Fibroblast of skin of right quadriceps (primary cell): Measurements from ENCODE around the gene PIEZO1.

Experiments used
- DNase-seq: peaks from one replicate; pipeline ENCODE4 v3.0.0-alpha.2; 2013

Gene PIEZO1

DNA sequence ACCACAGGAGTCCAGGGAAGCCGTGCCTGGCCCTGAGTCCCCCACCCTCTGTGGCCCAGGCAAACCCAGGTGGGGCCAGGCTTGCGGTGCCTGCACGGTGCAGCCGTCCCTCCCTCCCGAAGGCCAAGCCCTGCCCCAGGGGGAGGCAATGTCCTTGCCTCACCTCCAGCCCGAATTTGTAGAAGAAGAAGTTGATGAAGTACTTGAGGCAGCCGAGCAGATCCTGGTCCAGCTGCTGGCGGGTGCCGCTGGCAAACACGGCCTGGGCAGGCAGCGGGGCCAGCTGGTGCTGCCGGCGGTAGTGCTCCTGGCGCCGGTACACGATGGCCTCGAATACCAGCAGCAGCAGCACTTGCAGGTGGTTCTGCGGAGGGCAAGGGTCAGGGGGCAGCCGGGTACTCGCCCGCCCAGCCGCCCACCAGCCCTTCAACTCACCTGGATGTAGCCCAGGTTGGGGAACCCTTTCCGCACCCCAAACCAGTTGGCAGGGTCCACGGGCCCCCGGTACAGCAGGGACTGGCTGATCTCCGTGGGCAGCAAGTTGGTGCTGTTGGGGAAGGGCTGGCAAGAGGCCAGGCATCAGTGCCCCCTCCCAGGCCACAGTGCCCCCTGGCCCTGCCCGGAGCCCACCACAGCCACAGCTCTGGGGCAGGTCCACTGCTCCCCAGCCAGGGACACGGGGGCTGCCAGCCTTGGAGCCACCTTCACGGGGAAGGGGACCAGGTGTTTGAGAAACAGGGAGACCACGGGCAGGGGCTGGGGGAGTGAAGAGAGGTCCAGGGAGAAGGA is 52.7 kb downstream of the PIEZO1 start:
- DNase-seq, result no peak

DNA sequence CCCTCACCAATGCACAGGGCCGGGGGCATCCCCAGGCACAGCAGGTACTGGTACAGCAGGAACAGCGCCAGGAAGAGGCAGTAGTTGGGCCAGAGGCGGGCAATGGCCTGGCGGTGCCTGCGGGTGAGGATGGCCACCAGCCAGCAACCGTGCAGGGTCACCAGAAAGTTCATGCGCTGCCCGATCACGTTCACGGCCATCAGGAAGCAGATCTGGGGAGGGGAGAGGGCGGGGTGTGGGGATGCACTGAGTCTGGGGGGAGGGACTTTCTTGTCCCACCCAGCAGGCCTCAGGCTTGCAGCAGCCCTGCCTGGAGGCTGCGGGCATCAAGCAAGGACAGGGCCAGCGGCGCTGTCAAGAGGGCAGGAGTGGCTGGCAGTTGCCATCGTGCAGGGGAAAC is 53.3 kb downstream of the PIEZO1 start:
- DNase-seq, result no peak

DNA sequence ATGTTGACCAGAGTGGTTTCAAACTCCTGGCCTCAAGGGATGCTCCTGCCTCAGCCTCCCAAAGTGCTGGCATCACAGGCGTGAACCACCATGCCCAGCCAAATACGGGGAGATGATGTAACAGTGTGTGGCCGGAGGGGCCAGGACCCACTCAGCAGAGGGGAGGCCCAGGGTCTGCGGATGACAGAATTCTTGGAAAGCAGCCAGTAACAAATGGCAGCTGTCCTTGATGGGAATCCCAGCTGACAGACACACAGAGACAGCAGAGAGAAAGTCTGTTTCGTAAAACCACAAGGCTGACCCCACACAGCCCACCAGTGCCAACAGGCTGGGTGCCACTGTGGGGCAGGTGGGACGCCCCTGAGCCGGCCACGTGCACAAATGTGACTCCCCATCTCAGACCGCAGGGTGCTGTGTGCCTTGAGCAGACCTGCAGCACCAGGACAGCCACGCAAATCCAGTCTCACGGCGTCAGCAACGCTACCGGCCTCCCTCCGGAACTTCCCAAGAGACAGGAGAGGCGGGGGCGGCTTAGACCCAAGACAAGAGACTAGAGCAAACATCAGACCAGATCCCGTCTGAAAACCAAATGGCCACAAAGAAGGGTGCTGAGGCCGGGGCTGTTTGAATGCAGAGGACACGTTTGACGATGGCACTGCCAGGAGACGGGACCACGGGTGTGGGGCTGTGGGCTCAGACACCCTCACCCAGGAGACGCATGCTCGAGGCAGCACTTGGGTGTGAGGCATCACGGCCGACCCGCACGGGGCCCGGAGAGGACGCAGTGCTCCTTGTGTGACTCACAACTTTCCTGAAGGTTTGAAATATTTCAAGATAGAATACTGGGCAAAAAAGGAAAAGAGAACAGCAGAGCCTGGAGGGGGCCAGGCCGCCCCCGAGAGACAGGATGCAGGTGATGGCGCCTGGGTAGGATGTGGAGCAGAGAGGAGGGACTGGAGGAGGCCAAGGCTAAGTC is 54.1 kb downstream of the PIEZO1 start:
- peak; percentile 37 for DNase-seq

DNA sequence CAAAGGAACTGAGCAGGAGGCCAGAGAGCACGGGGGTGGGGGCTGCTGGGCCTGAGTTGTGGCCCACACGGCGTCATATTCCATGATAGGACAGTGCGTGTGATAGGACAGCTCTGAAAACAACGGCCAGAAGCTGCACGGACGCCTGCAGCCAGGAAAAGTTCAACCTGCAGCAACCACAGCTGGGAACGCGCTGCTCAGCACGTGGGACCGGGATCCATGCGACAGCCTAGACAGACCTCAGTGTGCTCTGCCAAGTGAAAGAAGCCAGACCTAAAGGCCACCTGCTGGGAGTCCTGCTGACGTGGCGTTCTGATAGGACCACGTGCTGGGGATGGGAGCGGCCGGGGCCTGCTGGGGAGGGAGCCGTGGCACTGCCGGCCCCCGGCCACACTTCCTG is 57.1 kb downstream of the PIEZO1 start:
- peak; percentile 38 for DNase-seq

DNA sequence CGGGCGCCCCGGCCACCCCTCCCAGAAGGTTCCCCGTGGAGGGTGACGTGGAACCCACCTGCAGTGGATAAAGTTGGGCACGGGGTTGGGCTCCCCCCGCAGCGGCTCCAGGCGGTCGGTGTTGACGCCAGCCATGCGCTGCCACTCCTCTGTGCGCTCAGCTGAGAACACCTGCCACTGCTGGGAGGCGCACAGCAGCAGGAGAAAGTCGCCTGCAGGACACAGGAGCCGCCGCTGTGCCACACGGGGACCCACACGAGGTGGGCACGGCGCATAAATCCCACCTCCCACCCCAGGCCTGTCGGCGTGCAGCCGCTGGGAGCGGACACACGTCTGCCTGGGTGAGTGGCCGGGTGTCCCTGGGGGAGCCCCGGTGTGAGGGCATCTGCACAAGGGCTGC is 58.0 kb downstream of the PIEZO1 start:
- DNase-seq, result no peak

DNA sequence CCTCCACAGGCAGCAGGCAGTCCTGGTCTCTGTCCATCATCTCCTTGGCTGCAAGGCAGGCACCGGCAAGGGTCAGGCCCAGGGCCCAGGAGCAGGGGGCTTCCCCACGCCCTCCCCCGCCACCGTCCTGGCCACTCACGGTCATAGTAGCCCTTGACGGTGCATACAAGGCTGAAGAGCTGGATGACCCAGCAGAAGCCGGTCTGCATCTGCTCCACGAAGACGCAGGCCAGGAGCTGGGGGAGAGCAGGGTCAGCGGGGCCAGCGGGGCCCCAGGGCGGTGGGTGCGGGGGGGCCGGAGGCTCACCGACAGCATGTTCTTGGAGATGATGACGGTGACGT is 58.6 kb downstream of the PIEZO1 start:
- no peak for DNase-seq

DNA sequence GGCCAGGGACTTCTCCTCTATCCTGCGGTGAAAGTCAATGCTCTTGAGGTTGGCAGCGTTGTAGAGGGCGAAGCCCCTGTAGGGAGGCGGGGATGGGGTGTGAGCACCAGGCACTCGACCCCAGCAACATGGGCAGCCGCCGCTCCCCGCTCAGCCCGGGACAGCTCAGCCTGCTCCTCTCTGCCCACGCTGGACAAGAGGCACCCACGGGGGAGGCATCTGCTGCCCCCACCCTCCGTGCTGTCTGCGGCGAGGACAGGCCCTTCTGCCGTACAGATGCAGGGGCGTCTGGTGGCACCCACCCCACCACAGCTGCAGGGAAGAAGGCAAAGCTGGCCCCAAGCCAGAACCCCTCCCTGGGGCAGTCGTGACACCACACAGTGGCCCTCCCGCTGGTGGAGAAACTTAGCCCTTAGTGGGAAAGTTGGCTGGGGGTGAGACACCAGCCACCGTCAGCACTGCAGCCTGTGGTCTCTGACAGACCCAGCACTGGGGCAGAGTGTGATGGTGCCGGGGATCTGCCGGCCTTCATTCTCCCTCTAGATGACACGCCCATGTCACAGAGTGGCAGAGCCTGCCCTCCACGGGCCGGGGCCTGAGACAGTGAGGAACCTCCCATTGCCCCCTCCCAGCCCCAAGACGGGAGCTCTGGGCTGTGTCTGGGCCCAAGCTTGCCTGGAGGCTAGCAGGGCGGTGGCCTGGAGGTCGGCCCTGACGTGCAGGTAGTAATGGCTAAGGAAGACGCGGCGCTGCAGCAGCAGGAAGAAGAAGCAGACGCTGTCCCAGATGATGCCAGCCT is 59.2 kb downstream of the PIEZO1 start:
- no peak for DNase-seq

DNA sequence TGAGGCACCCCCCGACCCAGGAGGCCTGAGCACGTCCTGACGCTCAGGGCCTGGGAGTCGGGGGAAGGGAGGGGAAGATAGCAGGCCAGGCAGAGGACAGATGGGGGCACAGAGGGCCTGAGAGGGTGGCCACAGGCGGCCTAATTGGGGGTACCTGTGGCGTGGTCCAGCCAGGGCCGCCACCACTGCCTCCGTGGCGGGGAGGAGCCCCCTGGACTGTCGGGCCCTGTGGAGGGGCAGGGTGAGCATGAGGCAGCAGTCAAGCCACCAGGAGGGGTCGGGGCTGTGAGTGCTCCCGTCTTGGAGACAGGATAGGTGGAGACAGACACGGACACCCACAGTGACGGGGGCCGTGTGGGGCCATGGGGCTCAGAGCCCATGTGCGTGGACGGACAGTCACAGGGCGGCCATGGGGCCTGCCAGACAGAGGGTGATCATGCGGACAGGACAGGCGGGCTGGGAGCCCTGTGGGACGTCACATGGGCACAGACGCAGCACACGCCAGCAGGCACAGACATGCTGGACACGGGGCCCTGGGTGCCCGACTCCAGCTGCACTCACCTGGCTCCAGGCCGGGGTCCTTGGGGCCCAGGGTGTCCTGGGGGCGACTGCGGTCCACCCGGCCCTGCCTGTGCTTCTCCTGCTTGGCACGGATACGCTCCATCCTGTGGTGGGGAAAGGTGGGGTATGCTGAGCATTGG is 60.0 kb downstream of the PIEZO1 start:
- no peak for DNase-seq

DNA sequence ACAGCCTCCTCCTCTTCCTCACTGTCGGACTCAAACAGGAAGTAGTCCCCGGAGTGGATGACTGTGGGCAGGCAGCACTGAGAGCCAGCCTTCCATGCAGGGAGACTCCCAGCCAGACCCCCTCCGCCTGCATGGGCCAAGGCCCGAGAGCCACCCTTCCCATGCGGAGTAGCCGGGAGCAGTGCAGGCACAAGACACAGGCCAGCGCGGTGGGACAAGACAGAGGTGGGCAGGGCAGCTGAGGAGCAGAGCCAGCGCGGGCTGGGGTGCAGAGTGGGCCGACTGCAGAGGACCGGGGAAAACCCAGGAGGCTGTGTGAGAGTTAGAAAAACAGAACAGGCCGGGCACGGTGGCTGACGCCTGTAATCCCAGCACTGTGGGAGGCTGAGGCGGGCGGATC is 61.1 kb downstream of the PIEZO1 start:
- DNase-seq, result no peak

DNA sequence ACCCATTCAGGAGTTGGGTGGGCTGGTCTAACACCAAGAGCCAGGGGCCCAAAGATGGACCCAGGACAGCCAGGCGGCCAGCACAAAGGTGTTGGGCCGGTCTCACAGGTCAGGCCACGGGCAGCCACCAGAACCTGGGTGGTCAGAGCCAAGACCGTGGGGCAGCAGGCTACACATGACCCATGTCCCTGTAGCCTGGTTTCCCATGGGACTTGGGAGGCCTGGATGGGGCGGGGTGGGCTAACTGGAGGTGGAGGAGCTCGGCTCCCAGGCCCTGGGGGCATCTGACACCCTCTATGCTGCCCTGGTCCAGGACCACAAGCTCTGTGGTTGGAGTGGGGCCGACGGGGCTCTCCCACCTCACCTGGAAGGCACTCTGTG is 61.5 kb downstream of the PIEZO1 start:
- DNase-seq, result no peak

DNA sequence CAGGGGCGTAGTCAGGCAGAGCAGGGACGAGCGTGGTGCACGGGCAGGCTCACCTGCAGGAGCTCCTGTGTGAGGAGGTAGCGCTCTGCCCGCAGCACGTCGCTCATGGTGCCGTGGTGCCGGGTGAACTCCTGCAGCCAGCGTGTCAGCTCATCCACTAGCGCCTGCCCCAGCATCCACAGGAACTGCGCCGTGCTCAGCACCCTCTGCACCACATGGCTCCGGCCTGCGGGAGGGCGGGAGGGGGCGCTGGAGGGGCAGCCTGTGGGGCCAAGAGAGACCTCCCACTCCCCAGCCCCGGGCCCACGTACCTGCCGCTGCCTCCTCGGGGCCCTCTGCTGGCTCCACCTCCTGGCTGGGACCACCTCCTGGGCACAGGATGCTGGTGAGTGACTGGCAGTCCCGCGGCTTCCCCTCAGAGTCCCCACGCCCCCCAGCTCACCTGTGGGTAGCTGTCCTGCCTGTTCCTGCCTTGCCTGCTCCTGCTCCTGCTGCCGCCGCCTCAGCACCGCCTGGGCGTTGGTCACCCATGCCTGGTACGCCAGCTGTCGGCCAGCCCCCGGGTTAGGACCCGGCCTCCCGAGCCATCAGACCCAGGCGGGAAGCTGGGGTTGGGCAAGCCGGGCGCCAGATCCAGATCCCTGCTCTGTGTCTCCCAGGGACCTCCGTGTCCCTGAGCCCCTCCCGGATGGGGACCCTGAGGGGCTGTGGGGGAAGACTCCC is 62.1 kb downstream of the PIEZO1 start:
- DNase-seq, result no peak

DNA sequence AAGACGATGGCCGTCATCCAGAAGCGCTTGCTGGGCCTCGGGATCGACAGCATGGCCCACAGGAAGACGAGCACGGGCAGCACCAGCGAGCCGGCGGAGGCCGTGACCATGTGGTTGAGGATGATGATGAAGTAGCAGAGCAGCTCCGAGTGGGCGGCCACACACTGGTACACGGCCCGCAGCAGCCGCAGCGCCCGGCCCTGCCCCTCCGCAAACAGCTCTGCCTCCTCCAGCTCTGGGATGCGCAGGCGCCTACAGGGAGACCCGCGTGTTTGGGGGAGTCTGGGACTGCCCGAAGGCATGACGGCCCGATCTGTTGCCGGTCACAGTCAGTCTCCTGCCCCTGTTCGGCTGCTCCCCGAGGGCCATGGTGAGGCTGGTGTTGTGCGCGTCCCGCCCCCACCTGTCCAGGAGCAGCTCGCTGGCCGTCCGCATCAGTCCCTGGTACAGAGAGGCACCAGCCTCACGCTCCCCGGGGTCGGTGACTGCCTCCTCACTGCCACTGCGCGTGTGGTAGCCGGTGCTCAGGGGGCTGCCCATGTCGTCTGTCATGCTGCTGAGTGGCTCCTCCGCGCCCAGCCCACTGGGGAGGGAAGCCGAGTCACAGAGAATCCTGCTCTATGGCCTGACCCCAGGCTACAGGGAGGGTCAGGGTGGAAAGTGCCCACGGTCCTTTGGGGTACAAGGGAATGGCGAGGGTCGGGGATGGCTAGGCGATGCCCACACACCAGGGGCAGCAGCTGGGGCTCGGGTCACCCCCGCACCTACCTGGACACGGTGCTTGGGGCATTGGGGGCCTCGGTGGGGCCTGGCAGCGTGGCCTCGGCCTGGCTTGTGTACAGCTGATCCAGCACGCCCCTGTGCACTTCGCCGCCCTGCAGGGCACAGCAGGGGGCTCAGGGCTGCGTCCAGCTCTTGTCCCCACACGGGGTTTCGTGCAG is 62.9 kb downstream of the PIEZO1 start:
- DNase-seq, result no peak

DNA sequence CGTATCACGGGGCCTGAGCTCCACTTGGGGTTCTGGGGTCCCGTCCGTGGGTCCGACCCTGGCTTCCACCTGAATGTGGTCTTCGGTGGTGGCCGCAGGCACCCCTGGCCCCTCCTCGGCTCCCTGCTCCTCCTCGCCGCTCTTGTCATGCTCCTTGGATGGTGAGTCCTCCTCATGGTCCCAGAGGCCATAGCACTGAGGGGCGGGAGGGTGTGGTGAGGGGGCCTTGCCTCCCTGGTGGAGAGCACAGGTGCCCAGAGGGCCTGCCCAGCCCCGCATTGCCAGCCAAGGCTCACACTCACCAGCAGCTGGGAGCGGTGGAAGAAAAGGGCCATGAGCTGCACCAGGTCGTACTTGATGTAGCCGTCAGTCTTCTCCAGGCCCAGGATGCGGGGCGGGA is 63.8 kb downstream of the PIEZO1 start:
- DNase-seq, result no peak

DNA sequence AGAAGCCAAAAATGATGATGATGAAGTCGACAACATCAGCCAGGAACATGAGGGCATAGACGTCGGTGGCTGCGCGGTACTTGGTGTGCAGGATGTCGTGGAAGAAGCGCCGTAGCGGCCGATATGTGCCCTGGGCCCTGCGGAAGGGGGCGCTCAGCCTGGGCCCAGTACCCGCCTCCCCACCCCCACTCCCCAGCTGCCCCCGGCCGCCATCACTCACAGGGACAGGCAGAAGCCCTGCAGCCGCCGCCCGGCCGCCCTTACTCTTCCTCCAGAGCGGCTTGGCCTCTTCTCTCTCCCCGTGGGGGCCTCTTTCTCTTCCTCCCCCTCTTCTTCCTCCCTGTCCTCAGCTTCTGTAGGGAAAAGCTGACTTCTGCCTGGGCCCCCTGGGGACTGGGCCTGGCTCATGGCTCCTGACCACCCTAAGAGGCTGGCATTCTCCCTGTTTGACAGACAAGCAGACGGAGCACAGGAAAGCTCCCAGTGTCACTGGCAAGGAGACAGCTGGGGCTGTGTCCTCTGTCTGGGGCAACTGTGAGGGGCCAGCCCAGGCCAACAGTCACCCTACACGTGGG is 64.5 kb downstream of the PIEZO1 start:
- DNase-seq, result no peak

DNA sequence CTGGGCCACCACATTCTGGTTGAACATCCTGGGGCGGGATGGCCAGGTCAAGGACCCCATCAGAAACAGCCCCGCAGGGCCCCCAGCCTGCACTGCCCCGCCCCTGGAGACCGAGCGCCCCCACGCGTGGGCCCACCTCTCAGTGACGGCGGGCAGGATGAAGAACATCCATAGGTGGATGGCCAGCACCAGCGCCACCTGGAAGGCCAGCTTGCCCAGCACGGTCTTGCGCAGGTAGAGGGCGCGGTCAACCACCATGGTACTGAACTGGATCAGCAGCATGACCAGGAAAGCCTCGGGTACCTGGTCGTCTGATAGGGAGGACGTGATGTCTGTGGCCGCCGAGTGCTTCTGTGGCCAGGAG is 65.1 kb downstream of the PIEZO1 start:
- DNase-seq, result no peak

DNA sequence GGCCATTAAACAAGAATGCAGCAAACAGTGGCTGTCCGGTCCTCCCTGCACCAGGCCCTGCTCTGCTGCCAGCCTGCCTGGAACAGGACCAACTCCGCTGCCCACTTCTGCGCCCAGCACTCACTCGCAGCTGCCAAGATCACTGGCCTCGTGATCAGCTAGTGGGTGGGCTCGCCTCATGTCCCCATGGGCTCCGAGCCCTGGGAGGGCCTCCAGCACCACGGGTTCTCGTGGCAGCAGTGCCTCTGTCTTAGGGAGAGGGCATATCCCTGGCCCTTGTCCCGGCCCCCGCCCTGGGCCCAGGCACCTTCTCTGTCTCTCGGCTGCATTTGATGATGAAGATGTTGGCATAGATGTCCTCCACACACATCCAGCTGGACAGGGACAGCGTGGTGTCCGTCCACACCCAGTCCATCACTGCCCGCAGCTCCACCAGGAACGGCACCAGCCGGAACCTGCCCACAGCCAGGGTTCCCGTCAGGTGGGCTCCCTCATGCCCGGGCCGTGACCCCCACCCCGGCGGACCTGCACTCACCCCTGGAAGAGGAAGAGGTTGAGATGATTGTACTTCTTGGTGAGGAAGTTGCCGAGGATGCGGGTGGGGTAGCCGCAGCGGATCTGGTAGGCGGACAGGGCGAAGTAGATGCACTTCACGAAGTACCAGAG is 65.6 kb downstream of the PIEZO1 start:
- no peak for DNase-seq

DNA sequence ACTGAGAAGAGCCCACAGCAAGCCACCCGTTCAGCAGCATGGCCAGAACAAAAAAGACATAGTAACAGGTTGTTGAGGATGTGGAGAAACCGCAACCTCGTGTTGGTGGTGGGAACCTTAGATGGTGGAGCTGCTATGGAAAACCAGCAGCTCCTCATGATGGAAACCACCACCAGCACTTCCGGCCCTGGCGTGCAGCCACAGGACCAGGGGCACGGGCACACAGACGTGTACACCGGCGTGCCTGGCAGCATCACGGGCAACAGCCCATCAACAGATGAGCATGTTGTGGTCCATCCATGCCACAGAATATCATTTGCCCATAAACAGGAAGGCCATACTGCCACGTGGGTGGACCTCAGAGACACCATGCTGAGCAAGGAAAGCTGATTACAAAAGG is 66.8 kb downstream of the PIEZO1 start:
- no peak for DNase-seq

DNA sequence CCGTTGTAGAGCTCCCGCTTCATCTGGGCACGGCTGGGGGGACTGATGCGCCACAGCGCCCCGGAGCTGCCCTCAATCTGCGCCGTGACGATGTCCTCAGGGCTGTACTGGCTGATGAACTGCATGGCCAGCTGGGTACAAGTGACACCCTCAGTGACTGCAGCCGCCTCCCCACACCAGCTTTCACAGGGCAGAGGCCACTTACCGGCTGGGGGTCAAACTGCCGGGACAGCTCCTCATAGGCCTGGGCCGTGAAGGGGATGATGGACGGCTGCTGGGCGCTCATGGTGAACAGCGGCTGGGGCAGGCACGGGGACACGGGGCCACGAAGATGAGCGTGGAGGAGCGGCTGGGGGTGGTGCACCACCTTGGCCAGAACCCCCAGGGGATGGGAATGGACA is 68.4 kb downstream of the PIEZO1 start:
- DNase-seq, result no peak

DNA sequence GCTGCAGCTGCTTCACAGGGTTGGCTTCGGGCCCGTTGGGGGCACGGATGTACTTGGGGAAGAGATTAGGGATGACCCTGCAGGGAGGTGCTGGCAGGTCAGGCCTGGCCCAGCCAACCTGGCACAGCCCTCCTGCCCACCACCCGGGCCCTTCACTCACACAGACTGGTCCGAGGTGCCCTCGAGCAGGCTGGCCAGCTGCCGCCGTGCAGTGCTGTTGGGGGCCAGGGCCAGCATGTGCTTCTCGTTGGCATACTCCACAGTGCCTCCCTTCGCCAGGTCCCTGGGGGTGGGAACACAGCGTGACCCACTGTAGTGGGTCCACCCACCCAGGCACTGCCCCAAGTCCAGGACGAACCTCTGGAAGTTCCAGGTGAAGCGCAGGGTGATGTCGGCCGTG is 68.8 kb downstream of the PIEZO1 start:
- DNase-seq, result no peak
